ENCODE results near the gene DLX5. TPM values are rescaled to one million over a fixed set of nuclear protein-coding genes. Genes with fewer than 3 reads are reported as not detected.

Gene DLX5
- total RNA-seq, 1 experiment from 2014 or later, result not detected

DNA sequence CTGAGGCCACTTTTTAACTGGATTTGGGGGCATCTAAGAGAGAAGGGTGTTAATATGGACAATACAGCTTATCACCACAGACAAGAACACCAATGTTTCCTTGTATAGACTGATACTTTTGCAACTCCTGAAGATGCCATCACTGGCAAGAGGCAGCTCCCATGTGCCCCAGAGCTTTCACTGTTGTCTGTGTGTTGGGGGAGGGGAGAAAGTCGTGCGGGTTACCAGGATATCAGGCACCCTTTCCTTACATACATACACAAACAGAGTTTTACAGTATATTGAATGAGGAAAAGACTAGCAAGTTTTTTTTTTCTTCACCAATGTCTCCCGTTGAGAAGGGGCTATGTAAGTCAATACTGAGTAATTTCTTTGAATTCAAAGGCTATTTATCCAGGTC is 23.4 kb downstream of the DLX5 start:
- no peaks in the 10 kb centered on the region for H3K36me3 Mint-ChIP-seq

More for the DNA sequence above, 23.4 kb downstream of the DLX5 start:
- no peak overlapping the region; the same call in 1 of the 2 replicates for H3K27ac Mint-ChIP-seq
- H3K27me3 Mint-ChIP-seq (ENCODE audit: low read depth), result peaks cover 99% of the 10 kb centered on the region
- DNase-seq (ENCODE audit: low spot score) (no peak), ATAC-seq (no peak)
- H3K4me3 Mint-ChIP-seq, result no peak overlapping the region
- ChIA-PET POLR2A (no interaction called here), CTCF (interaction anchor here (1.0 to 2.8 kb wide), 3 partner anchors 20 to 26 kb away, joined by 3 to 11 read pairs (median 3); partner anchors contain the start of gene DLX5)
- H3K9me3 Mint-ChIP-seq, result no peaks in the 10 kb centered on the region
- H3K4me1 Mint-ChIP-seq, result peaks cover 66% of the 10 kb centered on the region
- TF ChIP-seq, protein P1, sequence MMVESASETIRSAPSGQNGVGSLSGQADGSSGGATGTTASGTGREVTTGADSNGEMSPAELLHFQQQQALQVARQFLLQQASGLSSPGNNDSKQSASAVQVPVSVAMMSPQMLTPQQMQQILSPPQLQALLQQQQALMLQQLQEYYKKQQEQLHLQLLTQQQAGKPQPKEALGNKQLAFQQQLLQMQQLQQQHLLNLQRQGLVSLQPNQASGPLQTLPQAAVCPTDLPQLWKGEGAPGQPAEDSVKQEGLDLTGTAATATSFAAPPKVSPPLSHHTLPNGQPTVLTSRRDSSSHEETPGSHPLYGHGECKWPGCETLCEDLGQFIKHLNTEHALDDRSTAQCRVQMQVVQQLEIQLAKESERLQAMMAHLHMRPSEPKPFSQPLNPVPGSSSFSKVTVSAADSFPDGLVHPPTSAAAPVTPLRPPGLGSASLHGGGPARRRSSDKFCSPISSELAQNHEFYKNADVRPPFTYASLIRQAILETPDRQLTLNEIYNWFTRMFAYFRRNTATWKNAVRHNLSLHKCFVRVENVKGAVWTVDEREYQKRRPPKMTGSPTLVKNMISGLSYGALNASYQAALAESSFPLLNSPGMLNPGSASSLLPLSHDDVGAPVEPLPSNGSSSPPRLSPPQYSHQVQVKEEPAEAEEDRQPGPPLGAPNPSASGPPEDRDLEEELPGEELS (CRISPR knock-in tag; IDR thresholded peaks at IDR 0.05), result no peak
- TF ChIP-seq ZNF263 (CRISPR knock-in tag; IDR thresholded peaks at IDR 0.05; ENCODE audit: low read depth) (no peak), ZNF138 (CRISPR knock-in tag; conservative IDR thresholded peaks at IDR 0.05) (no peak), ZBTB21 (CRISPR knock-in tag; IDR thresholded peaks at IDR 0.05; ENCODE audit: borderline replicate concordance) (no peak), GABPB1 (CRISPR knock-in tag; IDR thresholded peaks at IDR 0.05) (no peak), ZNF423 (CRISPR knock-in tag; IDR thresholded peaks at IDR 0.05) (no peak), RORB (CRISPR knock-in tag; IDR thresholded peaks at IDR 0.05) (no peak), TP53 (CRISPR knock-in tag; IDR thresholded peaks at IDR 0.05) (no peak), CBFB (CRISPR knock-in tag; IDR thresholded peaks at IDR 0.05; ENCODE audit: low read depth) (no peak)
- TF ChIP-seq, protein P2, sequence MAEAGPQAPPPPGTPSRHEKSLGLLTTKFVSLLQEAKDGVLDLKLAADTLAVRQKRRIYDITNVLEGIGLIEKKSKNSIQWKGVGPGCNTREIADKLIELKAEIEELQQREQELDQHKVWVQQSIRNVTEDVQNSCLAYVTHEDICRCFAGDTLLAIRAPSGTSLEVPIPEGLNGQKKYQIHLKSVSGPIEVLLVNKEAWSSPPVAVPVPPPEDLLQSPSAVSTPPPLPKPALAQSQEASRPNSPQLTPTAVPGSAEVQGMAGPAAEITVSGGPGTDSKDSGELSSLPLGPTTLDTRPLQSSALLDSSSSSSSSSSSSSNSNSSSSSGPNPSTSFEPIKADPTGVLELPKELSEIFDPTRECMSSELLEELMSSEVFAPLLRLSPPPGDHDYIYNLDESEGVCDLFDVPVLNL (CRISPR knock-in tag; IDR thresholded peaks at IDR 0.05; ENCODE audit: borderline replicate concordance, low read depth), result no peak
- TF ChIP-seq, protein P3, sequence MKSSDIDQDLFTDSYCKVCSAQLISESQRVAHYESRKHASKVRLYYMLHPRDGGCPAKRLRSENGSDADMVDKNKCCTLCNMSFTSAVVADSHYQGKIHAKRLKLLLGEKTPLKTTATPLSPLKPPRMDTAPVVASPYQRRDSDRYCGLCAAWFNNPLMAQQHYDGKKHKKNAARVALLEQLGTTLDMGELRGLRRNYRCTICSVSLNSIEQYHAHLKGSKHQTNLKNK (CRISPR knock-in tag; IDR thresholded peaks at IDR 0.05), result no peak
- TF ChIP-seq, protein P4, sequence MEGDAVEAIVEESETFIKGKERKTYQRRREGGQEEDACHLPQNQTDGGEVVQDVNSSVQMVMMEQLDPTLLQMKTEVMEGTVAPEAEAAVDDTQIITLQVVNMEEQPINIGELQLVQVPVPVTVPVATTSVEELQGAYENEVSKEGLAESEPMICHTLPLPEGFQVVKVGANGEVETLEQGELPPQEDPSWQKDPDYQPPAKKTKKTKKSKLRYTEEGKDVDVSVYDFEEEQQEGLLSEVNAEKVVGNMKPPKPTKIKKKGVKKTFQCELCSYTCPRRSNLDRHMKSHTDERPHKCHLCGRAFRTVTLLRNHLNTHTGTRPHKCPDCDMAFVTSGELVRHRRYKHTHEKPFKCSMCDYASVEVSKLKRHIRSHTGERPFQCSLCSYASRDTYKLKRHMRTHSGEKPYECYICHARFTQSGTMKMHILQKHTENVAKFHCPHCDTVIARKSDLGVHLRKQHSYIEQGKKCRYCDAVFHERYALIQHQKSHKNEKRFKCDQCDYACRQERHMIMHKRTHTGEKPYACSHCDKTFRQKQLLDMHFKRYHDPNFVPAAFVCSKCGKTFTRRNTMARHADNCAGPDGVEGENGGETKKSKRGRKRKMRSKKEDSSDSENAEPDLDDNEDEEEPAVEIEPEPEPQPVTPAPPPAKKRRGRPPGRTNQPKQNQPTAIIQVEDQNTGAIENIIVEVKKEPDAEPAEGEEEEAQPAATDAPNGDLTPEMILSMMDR (IDR thresholded peaks at IDR 0.05), result no peak
- TF ChIP-seq, protein P5, sequence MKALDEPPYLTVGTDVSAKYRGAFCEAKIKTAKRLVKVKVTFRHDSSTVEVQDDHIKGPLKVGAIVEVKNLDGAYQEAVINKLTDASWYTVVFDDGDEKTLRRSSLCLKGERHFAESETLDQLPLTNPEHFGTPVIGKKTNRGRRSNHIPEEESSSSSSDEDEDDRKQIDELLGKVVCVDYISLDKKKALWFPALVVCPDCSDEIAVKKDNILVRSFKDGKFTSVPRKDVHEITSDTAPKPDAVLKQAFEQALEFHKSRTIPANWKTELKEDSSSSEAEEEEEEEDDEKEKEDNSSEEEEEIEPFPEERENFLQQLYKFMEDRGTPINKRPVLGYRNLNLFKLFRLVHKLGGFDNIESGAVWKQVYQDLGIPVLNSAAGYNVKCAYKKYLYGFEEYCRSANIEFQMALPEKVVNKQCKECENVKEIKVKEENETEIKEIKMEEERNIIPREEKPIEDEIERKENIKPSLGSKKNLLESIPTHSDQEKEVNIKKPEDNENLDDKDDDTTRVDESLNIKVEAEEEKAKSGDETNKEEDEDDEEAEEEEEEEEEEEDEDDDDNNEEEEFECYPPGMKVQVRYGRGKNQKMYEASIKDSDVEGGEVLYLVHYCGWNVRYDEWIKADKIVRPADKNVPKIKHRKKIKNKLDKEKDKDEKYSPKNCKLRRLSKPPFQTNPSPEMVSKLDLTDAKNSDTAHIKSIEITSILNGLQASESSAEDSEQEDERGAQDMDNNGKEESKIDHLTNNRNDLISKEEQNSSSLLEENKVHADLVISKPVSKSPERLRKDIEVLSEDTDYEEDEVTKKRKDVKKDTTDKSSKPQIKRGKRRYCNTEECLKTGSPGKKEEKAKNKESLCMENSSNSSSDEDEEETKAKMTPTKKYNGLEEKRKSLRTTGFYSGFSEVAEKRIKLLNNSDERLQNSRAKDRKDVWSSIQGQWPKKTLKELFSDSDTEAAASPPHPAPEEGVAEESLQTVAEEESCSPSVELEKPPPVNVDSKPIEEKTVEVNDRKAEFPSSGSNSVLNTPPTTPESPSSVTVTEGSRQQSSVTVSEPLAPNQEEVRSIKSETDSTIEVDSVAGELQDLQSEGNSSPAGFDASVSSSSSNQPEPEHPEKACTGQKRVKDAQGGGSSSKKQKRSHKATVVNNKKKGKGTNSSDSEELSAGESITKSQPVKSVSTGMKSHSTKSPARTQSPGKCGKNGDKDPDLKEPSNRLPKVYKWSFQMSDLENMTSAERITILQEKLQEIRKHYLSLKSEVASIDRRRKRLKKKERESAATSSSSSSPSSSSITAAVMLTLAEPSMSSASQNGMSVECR (CRISPR knock-in tag; IDR thresholded peaks at IDR 0.05; ENCODE audit: borderline replicate concordance), result no peak
- TF ChIP-seq, protein P6, sequence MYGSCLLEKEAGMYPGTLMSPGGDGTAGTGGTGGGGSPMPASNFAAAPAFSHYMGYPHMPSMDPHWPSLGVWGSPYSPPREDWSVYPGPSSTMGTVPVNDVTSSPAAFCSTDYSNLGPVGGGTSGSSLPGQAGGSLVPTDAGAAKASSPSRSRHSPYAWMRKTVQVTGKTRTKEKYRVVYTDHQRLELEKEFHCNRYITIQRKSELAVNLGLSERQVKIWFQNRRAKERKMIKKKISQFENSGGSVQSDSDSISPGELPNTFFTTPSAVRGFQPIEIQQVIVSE (CRISPR knock-in tag; IDR thresholded peaks at IDR 0.05; ENCODE audit: borderline replicate concordance), result no peak
